A549 (cell line): ENCODE data around the gene MAP2K6.

Source experiments
- CEBPB ChIP-seq, 2 experiments: fragments of >200 bp in 1 of 2; sonication (Bioruptor Twin) in 1 of 2; formaldehyde crosslinking in 1 of 2; IDR thresholded peaks; 2 replicates each; pipeline ENCODE4 v1.6.1; 2012 to 2016
- CHD2 ChIP-seq: fragments of 150-350 bp; IDR thresholded peaks from 2 replicates; pipeline ENCODE4 v1.6.1; 2014; ENCODE audit warnings: low read length; ENCODE audit not compliant: partially characterized antibody
- CTCF ChIP-seq: fragments of >200 bp; sonication (Bioruptor Twin); formaldehyde crosslinking; IDR thresholded peaks from 3 replicates; pipeline ENCODE4 v1.5.1; 2016
- POLR2A ChIP-seq: IDR thresholded peaks from 2 replicates; pipeline ENCODE4 v1.6.1; 2012; ENCODE audit warnings: mild to moderate bottlenecking, low read length
- RAD21 ChIP-seq, 2 experiments: fragments of >200 bp in 1 of 2; sonication (Bioruptor Twin) in 1 of 2; formaldehyde crosslinking in 1 of 2; IDR thresholded peaks in 1 of 2; conservative IDR thresholded peaks in 1 of 2; 2 replicates in 1 of 2; 3 replicates in 1 of 2; pipeline ENCODE4 v1.6.1; 2012 to 2018; ENCODE audit warnings: inconsistent platforms in 1 of 2

GRCh38 chr17:69518951-69519350, 104.5 kb downstream of the MAP2K6 start:
- no peak for TF ChIP-seq CTCF
- no peak for TF ChIP-seq RAD21 (conservative IDR thresholded peaks at IDR 0.05 in 1 of 2, IDR thresholded peaks at IDR 0.05 in 1 of 2)
- no peak for TF ChIP-seq POLR2A
- TF ChIP-seq CEBPB (IDR thresholded peaks at IDR 0.05), result no peak
- no peak for TF ChIP-seq CHD2
